LNCaP clone FGC (cell line): ENCODE measurements around the gene WDR59.

Source experiments
- DNase-seq: peaks from one replicate; pipeline ENCODE4 v3.0.0-alpha.2; 2011; ENCODE audit warnings: low read depth
- H3K4me3 ChIP-seq: 2 replicates; pipeline ENCODE4 v1.5.1; 2011; ENCODE audit warnings: mild to moderate bottlenecking, low read depth, low read length, control low read depth
- TF ChIP-seq, protein P1 (sequence below): IDR thresholded peaks from 2 replicates; pipeline ENCODE4 v1.5.1; 2012; ENCODE audit warnings: mild to moderate bottlenecking; ENCODE audit not compliant: control insufficient read depth, insufficient read depth; ENCODE audit errors: extremely low read depth

Gene WDR59

DNA sequence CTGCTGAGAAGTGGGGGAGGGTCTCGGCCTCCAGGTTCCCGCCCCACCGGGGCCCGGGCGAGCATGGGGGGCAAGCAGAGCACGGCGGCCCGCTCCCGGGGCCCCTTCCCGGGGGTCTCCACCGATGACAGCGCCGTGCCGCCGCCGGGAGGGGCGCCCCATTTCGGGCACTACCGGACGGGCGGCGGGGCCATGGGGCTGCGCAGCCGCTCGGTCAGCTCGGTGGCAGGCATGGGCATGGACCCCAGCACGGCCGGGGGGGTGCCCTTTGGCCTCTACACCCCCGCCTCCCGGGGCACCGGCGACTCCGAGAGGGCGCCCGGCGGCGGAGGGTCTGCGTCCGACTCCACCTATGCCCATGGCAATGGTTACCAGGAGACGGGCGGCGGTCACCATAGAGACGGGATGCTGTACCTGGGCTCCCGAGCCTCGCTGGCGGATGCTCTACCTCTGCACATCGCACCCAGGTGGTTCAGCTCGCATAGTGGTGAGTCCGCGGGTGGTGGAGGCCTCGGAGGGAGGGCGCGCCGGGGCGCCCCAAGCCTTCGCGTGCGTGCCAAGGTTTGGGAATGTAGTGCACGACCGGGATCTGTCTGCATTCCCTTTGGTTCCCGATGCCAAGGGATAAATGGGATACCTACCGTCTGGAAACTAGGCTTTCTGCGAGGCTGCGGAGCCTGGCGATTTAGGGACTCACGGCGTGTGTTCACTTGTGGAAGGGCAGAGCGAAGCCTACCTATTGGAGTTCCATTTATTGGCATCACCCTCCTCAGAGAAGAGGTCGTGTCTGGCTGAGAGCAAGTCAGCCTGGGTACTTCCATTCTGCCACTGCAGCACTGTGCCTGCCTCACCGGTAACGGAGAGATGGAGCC is 14.9 kb upstream of the WDR59 start:
- peak overlapping the region; percentile 69 for H3K4me3 ChIP-seq
- DNase-seq: no peak
- TF ChIP-seq, protein P1, sequence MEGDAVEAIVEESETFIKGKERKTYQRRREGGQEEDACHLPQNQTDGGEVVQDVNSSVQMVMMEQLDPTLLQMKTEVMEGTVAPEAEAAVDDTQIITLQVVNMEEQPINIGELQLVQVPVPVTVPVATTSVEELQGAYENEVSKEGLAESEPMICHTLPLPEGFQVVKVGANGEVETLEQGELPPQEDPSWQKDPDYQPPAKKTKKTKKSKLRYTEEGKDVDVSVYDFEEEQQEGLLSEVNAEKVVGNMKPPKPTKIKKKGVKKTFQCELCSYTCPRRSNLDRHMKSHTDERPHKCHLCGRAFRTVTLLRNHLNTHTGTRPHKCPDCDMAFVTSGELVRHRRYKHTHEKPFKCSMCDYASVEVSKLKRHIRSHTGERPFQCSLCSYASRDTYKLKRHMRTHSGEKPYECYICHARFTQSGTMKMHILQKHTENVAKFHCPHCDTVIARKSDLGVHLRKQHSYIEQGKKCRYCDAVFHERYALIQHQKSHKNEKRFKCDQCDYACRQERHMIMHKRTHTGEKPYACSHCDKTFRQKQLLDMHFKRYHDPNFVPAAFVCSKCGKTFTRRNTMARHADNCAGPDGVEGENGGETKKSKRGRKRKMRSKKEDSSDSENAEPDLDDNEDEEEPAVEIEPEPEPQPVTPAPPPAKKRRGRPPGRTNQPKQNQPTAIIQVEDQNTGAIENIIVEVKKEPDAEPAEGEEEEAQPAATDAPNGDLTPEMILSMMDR: no peak

DNA sequence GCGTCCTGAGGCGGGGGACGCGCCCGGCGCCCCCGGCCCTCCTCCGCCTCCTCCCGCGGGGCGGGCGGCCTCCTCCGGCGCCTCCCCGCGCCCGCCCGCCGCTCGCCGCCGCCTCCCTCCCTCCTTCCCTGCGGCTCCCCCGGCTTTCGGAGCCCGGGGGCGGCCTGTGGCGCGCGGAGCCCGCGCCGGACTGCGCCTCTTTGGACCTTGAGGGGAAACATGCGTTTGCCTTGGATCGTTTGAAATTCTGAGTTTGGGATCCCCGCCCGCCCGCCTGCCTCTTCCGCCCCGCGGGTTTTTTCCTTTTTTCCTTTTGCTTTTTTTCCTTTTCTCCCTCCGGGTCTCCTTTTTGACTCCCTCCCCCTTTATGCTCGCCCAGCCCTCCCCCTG is 14.3 kb upstream of the WDR59 start:
- peak overlapping the region; percentile 69 for H3K4me3 ChIP-seq
- no peak for DNase-seq

DNA sequence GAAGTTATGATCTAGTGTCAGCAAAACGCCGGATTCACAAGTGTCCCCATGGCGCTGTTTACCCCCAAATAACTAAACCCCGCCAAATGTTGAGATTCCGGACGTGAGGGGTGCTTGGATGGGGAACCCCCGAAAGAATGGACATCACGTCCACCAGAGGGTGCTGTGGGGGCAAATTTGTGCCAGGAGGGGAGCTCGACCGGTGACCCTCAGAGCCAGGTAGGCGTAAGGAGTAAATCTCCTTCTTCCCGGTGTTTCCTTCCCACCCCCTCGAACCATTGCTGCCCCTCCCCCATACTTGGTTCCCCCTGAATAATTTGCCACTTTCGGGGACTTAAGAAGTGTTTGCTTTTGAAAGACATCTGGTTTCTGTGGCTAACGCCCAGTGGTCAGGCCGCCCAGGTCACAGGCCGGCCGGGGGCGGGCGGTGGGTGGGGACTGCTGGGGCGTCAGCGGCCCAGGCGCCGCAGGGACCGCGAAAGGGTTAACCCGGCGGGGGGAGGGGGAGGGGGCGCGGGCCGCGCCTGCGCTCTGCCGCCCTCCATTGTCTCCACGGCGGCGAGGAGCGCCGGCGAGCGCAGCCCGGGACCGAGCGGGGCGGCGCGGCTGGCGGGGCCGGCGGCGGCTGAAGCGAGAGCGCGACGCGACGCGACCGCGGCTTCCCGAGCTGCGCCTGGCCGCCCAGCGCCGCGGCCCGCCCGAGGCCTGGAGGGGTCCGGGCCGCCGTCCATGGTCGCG is 13.7 kb upstream of the WDR59 start, which contains the start of gene ZNRF1:
Gene ZNRF1 (plus strand): TSS at position 544 of the 738 bp plus-strand sequence. CDS start 648 bp downstream, outside the sequence.
- peak; percentile 47 for DNase-seq
- TF ChIP-seq, protein P1: peak; percentile 74
- H3K4me3 ChIP-seq: peak within 1 kb of the TSS; percentile 69

More for the DNA sequence above, 14.3 kb upstream of the WDR59 start:
- TF ChIP-seq, protein P1: no peak

DNA sequence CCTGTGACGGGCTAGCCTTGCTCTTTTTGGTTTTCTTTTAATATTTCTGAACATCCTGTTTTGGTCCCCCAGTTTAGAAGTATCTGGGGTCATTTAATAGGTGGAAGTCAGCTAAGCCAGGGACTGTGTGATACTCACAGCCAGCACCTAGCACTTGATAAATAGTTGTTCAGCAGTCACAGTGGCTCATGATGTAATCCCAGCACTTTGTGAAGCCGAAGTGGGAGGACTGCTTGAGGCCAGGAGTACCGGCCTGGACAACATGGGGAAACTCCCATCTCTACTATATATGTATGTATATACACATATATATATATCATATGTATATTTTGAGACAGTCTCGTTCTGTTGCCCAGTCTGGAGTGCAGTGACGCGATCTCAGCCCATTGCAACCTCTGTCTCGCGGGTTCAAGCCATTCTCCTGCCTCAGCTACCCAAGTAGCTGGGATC is 12.1 kb upstream of the WDR59 start:
- no peak for DNase-seq
- TF ChIP-seq, protein P1: no peak

DNA sequence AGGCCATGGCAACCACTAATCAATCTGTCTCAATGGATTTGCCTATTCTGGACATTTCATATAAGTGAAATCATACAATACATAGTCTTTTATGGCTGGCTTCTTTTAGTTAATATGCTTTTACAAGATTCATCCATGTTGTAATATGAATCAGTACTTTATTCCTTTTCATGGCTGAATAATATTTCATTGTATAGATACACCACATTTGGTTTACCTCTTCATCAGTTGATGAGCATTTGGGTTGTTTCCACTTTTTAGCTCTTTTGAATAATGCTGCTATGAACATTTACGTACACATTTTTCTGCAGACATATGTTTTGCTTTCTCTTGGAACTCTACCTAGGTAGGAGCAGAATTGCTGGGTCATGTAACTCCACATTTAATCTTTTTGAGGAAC is 11.1 kb upstream of the WDR59 start:
- TF ChIP-seq, protein P1: no peak
- DNase-seq: no peak
- no peak overlapping the region for H3K4me3 ChIP-seq

More for the DNA sequence above, 12.1 kb upstream of the WDR59 start:
- H3K4me3 ChIP-seq: no peak overlapping the region

DNA sequence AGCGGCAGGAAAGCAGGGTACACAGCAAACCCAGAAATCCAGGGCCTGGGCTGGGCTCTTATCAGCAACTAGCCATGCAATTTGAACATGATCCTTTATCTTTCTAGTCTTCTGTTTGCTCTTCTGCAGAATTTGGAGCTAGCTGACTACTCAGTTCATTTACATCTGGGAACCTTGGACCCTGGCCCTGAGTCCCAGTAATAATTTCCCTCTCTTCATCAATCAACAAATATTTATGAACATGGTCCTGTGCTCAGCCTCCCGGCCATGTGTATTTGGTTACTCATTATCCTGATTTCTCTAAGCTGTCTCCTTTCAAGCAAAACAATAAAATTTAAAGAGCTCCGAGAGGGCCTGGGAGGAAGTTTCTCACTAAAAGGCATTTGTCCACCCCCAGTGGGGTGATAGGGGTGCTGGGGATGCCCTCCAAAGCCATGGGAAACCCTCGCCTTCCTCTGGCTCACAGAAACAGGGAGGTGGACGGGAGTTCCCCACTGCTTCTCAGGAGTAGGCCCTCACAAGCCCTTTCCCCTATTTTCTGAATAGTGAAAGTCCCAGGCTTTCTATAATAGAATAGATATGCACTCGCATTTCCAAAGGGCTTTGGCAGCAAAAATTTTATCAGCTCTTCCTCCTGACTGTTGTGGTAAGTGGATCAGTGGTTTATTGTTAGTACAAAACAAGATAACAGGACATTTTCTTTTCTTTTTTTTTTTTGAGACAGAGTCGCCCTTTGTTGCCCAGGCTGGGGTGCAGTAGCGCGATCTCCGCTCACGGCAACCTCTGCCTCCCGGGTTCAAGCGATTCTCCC is 6.9 kb upstream of the WDR59 start:
- TF ChIP-seq, protein P1: no peak
- DNase-seq: no peak

More for the DNA sequence above, 6.9 kb upstream of the WDR59 start:
- no peak overlapping the region for H3K4me3 ChIP-seq
